Measurements from ENCODE around the gene BMERB1.
A peak's percentile ranks its signal among the peaks of the same experiment; 100 is the strongest.
"Not testable (repeated sequence)": the region's sequence is repeated elsewhere in the genome, so short reads cannot be mapped to it uniquely, and the experiment has no call there.

BMERB1 gene

DNA sequence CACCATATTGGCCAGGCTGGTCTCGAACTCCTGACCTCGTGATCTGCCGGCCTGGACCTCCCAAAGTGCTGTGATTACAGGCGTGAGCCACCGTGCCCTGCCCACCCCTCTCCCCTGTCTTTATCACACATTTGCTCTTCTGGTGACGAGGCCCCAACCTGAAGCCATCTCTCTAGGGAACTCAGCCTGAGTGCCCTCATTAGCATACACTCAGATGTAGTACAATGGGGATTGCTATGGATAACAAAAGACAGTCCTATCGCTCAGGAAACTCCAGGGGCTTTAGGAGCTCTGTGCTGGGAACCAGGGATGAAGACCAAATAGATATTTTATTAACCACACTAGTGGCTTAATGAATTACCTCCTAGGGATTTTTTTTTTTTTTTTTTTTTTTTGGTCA, 107.9 kb downstream of the BMERB1 start:
- no peak for TF ChIP-seq CTCF (IDR thresholded peaks at IDR 0.05; ENCODE audit: insufficient read depth, low read depth, low read length, missing control alignments)
- DNase-seq (ENCODE audit: low read depth) = no peak
- H3K4me3 ChIP-seq (ENCODE audit: low read length) = no peak overlapping the region

DNA sequence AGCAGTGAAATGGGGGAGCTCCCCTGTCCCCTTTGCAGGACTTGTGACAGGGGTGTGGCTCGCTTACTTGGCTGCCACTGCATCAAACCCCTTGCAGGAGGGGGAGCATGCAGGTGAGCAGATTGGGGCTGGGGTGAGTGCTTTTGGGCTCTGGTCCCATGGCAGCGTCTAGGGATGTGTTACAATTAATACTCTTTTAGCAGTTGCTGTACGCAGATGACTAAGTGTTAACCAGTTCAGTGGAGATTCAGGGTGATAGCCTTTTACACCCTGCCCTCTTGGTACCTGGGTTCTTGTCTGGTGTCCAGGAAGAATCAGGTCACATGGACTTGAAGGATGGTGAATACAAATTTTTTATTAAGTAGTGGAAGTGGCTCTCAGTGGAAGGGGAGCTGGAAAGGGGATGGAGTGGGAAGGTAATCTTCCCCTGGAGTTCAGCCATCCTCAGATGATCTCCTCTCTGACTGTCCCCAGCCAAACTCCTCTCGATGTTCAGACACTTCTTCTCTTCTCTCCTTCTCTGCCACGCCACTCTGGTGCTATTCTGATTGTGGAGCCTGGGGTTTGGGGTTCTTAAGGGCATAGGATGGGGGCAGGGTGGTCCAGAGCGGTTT, 108.5 kb downstream of the BMERB1 start:
- no peak for DNase-seq (ENCODE audit: low read depth)

DNA sequence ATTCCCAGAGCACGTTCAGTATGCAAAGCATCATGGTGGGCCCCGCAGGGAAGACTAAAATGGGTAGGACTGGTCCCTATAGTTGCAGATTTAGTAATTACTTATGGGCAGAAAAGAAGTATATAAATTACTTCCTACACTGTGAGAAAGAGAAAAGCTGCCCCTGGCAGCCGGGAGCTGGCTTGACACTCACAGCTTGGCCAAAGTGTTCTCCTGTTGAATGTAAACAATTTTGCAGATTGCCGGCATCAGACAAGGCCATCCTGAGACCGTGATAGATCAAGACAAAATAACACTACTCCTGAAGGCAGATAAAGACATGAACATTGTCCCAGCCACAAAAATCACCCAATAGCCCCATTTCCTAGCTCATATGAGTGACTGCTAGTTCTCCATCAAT, 110.0 kb downstream of the BMERB1 start:
- no peak for DNase-seq (ENCODE audit: low read depth)
- no peak overlapping the region for H3K4me3 ChIP-seq (ENCODE audit: low read length)
- no peak for TF ChIP-seq CTCF (IDR thresholded peaks at IDR 0.05; ENCODE audit: insufficient read depth, low read depth, low read length, missing control alignments)

More for the DNA sequence above, 108.5 kb downstream of the BMERB1 start:
- no peak for TF ChIP-seq CTCF (IDR thresholded peaks at IDR 0.05; ENCODE audit: insufficient read depth, low read depth, low read length, missing control alignments)
- H3K4me3 ChIP-seq (ENCODE audit: low read length) = no peak overlapping the region

DNA sequence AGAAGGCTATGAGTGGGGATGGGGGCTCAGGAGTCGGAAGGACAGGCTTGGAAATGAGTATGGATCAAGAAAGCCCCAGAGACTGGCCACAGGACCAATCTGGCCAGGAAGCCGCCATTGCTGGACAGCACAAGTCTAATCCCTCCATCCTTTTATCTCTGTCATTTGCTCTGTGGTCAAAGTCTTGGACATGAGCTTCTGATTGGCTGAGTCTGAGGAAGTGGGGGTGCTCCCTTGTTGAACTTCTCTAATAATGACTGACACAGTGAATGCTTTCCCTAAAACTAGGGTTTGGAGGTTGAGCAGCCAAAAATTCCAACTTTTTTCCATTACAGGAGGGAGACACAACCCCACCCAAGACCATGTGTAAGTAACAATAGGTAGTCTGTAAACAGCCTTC, 111.2 kb downstream of the BMERB1 start:
- no peak for DNase-seq (ENCODE audit: low read depth)
- no peak for TF ChIP-seq CTCF (IDR thresholded peaks at IDR 0.05; ENCODE audit: insufficient read depth, low read depth, low read length, missing control alignments)
- no peak overlapping the region for H3K4me3 ChIP-seq (ENCODE audit: low read length)

- H3K4me3 ChIP-seq (ENCODE audit: low read length) = not testable (repeated sequence)
- peak; percentile 59 for DNase-seq (ENCODE audit: low read depth)
Measured at GRCh38 chr16:15547072-15547767, 112.8 kb downstream of the BMERB1 start.

DNA sequence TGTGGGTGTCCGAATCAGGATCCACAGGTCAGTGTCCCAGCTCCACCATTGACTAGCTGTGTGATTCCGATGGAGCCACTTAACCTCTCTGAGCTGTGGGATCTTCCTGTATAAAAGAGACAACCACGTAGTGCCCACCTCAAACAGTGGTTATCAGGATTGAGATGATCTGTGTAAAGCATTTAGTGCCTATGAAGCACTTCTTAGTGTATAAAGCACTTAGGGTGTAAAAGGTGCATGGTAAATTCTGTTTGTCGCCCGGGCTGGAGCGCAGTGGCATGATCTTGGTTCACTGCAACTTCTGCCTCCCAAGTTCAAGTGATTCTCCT, 113.3 kb downstream of the BMERB1 start:
- H3K4me3 ChIP-seq (ENCODE audit: low read length) = no peak overlapping the region
- DNase-seq (ENCODE audit: low read depth) = no peak
- no peak for TF ChIP-seq CTCF (IDR thresholded peaks at IDR 0.05; ENCODE audit: insufficient read depth, low read depth, low read length, missing control alignments)

DNA sequence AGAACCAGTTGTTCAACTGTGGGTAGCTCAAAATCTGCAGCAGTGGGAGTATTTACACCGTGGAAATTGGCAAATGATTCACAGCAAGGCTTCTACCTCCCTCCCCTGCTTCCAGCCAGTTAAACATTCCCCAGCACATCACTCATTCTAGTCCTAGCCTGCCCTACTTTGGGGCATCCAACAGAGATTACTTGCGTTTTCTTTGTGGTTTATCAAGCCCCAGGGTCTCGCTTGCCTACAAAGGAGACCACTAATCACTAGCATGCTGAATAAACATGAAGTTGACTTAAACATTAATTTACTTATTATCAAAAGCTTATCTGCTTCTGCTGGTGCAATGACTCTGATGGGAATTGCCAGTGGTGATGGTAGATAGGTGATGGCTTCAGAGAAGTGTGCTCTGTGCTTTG, 114.1 kb downstream of the BMERB1 start:
- peak; percentile 31 for DNase-seq (ENCODE audit: low read depth)
- no peak for TF ChIP-seq CTCF (IDR thresholded peaks at IDR 0.05; ENCODE audit: insufficient read depth, low read depth, low read length, missing control alignments)
- no peak overlapping the region for H3K4me3 ChIP-seq (ENCODE audit: low read length)
